Ascending aorta (tissue), 2 donors: ENCODE results near the gene WDR37. TPM values are rescaled to one million over a fixed set of nuclear protein-coding genes. Genes with fewer than 3 reads are reported as not detected.

Experiments used
- DNase-seq, 2 donors: peaks; one replicate each; pipeline ENCODE4 v3.0.0-alpha.2; 2019; ENCODE audit warnings: low spot score in 2 of 2
- H3K27ac ChIP-seq, 2 donors: fragments of 200-600 bp; sonication (generic); one replicate each; pipeline ENCODE4 v1.5.1; 2016 to 2017; ENCODE audit warnings: mild to moderate bottlenecking in 1 of 2
- H3K27me3 ChIP-seq: fragments of 200-600 bp; sonication (generic); one replicate; pipeline ENCODE4 v1.5.1; 2017
- H3K36me3 ChIP-seq, 2 donors: fragments of 200-600 bp; sonication (generic); one replicate each; pipeline ENCODE4 v1.5.1; 2016
- H3K4me1 ChIP-seq, 2 donors: fragments of 200-600 bp; sonication (generic); one replicate each; pipeline ENCODE4 v1.5.1; 2016 to 2017; ENCODE audit warnings: mild to moderate bottlenecking in 1 of 2
- H3K4me3 ChIP-seq, 2 donors: fragments of 200-600 bp; sonication (generic); one replicate each; pipeline ENCODE4 v1.5.1; 2016 to 2017; ENCODE audit warnings: mild to moderate bottlenecking in 1 of 2
- H3K9me3 ChIP-seq, 2 donors: fragments of 200-600 bp; sonication (generic); one replicate each; pipeline ENCODE4 v1.5.1; 2016
- intact Hi-C: fragments of 100-400 bp; cut with DNase I; formaldehyde crosslinking; loops from one replicate; pipeline ENCODE4 v1.15.1; 2023
- total RNA-seq: library from RNA; depleted of rRNA; stranded (reverse); fragments of >200 nt; gene quantifications from one replicate; pipeline ENCODE4 v1.1.0, GENCODE V29; 2016
- TF ChIP-seq, protein P1 (sequence below), 3 experiments: fragments of 200-600 bp in 2 of 3; fragments of 450-650 bp in 1 of 3; sonication (generic) in 2 of 3; IDR thresholded peaks; one replicate each; pipeline ENCODE4 v1.5.1; 2016 to 2019; ENCODE audit warnings: antibody characterized with exemption in 3 of 3, mild to moderate bottlenecking in 1 of 3, moderate library complexity in 1 of 3

Gene WDR37
- total RNA-seq, 1 donor from 2014 or later: 4.4 TPM

DNA sequence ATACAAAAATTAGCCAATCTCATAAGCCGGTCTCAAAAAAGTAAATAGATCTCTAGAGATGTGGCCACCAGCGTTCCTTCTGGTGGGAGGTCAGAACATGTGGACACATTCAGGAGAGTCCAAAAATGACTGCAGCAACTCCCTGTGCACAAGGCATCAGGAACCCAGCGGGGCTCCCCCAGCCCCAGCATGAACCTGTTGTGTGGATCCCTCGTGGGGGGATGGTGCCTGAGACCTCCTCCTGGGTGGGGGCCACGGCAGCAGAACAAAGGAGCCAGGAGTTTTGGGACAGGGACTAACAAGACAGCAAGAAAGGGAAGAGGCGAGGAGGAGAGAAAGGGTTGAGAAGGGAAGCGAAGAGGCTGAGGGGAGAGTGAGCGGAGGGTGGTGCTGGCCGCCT lies 121.8 kb downstream of the WDR37 start:
- Histone ChIP-seq H3K4me3 (no peak overlapping the region), H3K27ac (no peak overlapping the region), H3K36me3 (no peaks in the 10 kb centered on the region), H3K9me3 (no peaks in the 10 kb centered on the region), H3K27me3 (no peaks in the 10 kb centered on the region), H3K4me1 (no peaks in the 10 kb centered on the region)
- intact Hi-C loops: no loop called here
- no peak for DNase-seq
- TF ChIP-seq, protein P1, sequence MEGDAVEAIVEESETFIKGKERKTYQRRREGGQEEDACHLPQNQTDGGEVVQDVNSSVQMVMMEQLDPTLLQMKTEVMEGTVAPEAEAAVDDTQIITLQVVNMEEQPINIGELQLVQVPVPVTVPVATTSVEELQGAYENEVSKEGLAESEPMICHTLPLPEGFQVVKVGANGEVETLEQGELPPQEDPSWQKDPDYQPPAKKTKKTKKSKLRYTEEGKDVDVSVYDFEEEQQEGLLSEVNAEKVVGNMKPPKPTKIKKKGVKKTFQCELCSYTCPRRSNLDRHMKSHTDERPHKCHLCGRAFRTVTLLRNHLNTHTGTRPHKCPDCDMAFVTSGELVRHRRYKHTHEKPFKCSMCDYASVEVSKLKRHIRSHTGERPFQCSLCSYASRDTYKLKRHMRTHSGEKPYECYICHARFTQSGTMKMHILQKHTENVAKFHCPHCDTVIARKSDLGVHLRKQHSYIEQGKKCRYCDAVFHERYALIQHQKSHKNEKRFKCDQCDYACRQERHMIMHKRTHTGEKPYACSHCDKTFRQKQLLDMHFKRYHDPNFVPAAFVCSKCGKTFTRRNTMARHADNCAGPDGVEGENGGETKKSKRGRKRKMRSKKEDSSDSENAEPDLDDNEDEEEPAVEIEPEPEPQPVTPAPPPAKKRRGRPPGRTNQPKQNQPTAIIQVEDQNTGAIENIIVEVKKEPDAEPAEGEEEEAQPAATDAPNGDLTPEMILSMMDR (IDR thresholded peaks at IDR 0.05): no peak

DNA sequence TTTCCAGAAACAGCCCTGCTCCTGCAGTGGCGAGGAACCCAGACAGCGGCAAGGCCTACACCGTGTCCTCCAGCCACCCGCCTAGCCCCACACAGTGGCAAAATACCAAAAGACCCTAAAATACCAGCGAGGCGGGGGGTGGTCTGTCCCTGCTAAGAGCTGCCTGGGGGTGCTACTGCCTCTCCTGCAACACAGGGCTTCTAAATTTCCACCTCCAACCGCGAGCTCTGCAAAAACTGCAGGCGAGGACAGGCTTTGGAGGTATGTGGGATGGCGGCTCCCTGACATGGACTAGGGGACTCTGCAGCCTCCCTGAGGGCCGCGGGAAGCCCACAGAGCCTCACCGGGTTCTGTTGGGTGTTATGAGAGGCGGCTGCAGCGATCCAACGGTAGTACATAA lies 122.3 kb downstream of the WDR37 start:
- H3K36me3 ChIP-seq: no peaks in the 10 kb centered on the region
- H3K27ac ChIP-seq: no peak overlapping the region
- no peaks in the 10 kb centered on the region for H3K27me3 ChIP-seq
- DNase-seq: no peak
- no peaks in the 10 kb centered on the region for H3K4me1 ChIP-seq
- H3K4me3 ChIP-seq: no peak overlapping the region
- TF ChIP-seq, protein P1 (IDR thresholded peaks at IDR 0.05): no peak
- intact Hi-C loops: no loop called here
- H3K9me3 ChIP-seq: no peaks in the 10 kb centered on the region

DNA sequence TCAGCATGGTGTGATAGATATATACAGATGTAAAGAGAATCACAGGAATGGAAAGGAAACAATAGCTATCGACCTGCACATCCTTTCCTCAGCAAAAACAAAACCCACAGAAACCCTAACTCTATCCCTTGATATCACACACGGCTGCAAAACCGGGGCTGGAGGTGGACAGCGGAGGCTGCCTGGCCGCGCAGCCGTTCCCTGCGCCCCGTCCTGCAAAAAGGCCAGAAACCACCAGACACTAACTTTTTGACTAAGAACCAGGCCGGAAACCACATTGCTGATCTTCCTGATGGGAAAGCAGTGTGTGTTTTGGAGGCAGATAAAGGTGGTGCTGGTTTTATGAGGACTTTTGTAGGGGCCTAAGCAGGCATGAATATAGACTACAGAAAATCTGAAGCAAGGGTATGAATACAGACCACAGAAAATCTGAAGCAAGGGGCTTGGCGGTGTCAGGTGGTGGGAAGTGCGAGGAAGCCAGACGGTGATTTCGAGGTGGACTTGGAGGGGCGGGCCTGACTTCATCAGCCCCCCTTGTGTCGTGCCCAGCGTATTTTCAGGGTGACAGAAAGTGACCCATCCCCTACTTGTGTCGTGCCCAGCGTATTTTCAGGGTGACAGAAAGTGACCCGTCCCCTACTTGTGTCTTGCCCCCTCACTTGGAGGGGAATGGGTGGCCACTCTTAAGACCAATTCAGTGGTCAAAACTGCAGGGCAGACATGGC lies 123.3 kb downstream of the WDR37 start:
- no peaks in the 10 kb centered on the region for H3K9me3 ChIP-seq
- TF ChIP-seq, protein P1 (IDR thresholded peaks at IDR 0.05): no peak
- no peak overlapping the region for H3K27ac ChIP-seq
- no peak for DNase-seq
- no peak overlapping the region for H3K4me3 ChIP-seq
- intact Hi-C loops: no loop called here
- no peaks in the 10 kb centered on the region for H3K27me3 ChIP-seq
- no peaks in the 10 kb centered on the region for H3K36me3 ChIP-seq
- H3K4me1 ChIP-seq: no peaks in the 10 kb centered on the region

DNA sequence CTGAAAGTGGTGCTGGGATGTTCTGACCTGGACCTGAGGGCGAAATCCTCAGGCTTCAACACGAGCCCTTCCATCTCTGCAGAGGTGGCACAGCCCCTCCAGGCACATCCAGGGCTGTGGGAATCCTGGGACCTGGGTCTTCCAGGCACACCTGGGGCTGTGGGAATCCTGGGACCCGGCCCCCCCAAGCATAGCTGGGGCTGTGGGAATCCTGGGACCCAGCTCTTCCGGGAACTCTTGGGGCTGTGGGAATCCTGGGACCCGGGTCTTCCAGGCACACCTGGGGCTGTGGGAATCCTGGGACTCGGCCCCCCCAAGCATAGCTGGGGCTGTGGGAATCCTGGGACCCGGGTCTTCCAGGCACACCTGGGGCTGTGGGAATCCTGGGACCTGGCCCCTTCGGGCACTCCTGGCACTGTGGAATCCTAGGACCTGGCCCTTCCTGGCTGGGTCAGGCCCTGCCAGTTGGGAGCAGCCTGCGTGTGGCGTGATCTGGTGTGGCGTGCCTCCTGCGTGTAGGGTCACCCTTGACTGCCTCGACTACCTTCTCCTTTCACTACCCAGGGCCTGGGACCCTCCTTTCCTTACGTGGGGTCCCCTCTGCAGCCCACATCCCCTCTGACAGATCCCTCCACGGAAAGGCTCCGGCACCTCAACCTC lies 124.0 kb downstream of the WDR37 start:
- H3K36me3 ChIP-seq: no peaks in the 10 kb centered on the region
- no peak for DNase-seq
- H3K9me3 ChIP-seq: no peaks in the 10 kb centered on the region
- TF ChIP-seq, protein P1 (IDR thresholded peaks at IDR 0.05): no peak
- no peak overlapping the region for H3K27ac ChIP-seq
- no peaks in the 10 kb centered on the region for H3K27me3 ChIP-seq
- no peaks in the 10 kb centered on the region for H3K4me1 ChIP-seq
- intact Hi-C loops: no loop called here
- no peak overlapping the region for H3K4me3 ChIP-seq

DNA sequence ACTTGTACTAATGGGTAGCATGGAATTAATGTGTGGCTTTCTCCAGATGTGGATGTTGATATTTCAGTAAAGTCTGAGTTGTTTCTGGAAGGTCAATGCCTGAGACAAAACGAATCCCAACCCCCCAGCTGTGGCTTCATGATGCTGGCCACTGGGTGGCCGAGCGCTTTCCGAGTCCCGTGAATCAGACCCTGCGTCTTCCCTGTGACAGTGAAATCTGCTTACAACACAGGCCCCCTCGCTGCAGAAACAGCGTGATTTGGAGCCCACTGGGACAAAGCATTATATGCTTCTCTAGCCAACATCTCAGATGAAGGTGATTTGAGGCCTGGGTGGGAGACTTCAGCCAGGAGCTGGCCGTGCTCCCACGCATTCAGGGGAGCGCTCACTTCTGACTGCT lies 124.7 kb downstream of the WDR37 start:
- H3K4me1 ChIP-seq: no peaks in the 10 kb centered on the region
- H3K36me3 ChIP-seq: no peaks in the 10 kb centered on the region
- H3K4me3 ChIP-seq: no peak overlapping the region
- H3K9me3 ChIP-seq: no peaks in the 10 kb centered on the region
- intact Hi-C loops: no loop called here
- no peak for DNase-seq
- TF ChIP-seq, protein P1 (IDR thresholded peaks at IDR 0.05): no peak
- H3K27me3 ChIP-seq: no peaks in the 10 kb centered on the region
- H3K27ac ChIP-seq: no peak overlapping the region

Other genes with a start within 250 kb of the WDR37 start
- gene LARP4B, start 124.7 kb upstream of the WDR37 start, total RNA-seq: 31.6 TPM
- 9.0 TPM for gene GTPBP4, start 68.0 kb upstream of the WDR37 start, total RNA-seq
- gene IDI2, start 30.5 kb upstream of the WDR37 start, total RNA-seq: not detected
- gene IDI1, start 7.3 kb upstream of the WDR37 start, total RNA-seq: 3.8 TPM